Activated CD8-positive, alpha-beta memory T cell treated with anti-CD3 and anti-CD28 coated beads for 24 hours (primary cell): Measurements from ENCODE around the gene GATAD2B.

ENCODE experiments used
- DNase-seq: peaks from one replicate; pipeline ENCODE4 v3.0.0-alpha.2; 2020

Gene GATAD2B

GRCh38 chr1:153922972-153923925 lies at the start of gene GATAD2B:
Gene GATAD2B, minus strand, starts transcription at chr1:153922972. Its CDS starts 94,625 bp downstream, at chr1:153828347.
- DNase-seq: peak; percentile 97

DNA sequence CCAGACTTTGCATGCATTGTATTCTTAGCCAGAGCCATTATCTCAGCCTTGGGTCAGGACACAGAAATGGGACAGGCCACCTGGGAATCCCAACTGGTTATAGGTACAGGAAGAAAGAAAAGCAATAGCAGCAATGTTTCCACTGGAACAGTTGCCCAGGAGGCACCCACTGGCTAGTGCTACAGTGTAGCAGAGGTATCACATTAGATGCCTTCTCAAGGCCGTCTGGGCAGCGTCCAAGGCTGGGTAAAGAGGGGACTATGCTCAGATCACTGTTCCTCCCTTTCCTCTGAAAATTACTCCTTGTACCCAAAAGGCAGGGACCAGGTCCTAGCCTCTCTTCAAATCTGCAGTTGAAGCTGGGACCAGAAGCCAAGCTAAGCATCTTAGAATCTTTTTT lies 47.6 kb upstream of the GATAD2B start:
- DNase-seq: no peak

GRCh38 chr1:153968972-153969371 lies 46.2 kb upstream of the GATAD2B start:
- no peak for DNase-seq

DNA sequence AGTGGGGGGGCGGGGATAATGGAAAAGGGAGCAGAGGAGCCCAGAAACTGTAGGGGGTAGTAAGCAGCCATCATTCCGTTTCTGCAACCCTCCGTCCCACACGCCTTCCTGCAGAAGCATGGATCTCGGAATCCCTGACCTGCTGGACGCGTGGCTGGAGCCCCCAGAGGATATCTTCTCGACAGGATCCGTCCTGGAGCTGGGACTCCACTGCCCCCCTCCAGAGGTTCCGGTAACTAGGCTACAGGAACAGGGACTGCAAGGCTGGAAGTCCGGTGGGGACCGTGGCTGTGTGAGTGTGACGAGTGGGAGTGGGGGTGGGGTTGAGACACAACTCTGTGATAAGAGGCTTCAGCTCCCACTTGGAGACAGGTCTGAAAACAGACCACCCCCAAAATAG lies 45.6 kb upstream of the GATAD2B start:
- no peak for DNase-seq

GRCh38 chr1:153968000-153968363 lies 45.2 kb upstream of the GATAD2B start:
- no peak for DNase-seq

- DNase-seq: peak; percentile 89
These were observed 44.6 kb upstream of the GATAD2B start, which contains the start of gene CREB3L4 for GRCh38 chr1:153967107-153967999. Gene CREB3L4, plus strand, starts transcription at chr1:153967902. Its CDS starts 624 bp downstream, at chr1:153968526.

DNA sequence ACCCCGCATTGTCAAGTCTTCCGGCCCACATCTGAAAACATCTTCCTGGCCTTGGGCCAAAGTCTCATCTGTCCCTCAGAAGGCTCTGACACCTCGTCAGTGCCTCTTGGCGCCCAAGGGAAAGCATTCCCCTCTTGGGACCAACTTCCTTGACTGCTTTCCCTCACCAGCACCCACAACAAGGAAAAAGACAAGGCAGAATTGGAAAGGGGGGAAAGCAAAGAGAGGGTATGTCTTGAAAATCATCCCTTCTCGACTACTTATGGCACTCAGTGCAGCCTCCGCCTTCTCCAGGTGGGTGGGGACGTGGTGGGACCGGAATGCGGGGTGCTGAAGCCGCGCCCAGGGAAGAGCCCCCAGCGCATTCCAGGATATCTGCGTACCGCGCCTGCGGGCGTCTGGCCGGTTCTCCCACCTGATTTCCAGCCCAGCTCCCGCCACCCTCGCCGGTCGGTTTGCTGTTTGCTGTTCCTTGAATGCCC lies 41.1 kb upstream of the GATAD2B start:
- DNase-seq: no peak

DNA sequence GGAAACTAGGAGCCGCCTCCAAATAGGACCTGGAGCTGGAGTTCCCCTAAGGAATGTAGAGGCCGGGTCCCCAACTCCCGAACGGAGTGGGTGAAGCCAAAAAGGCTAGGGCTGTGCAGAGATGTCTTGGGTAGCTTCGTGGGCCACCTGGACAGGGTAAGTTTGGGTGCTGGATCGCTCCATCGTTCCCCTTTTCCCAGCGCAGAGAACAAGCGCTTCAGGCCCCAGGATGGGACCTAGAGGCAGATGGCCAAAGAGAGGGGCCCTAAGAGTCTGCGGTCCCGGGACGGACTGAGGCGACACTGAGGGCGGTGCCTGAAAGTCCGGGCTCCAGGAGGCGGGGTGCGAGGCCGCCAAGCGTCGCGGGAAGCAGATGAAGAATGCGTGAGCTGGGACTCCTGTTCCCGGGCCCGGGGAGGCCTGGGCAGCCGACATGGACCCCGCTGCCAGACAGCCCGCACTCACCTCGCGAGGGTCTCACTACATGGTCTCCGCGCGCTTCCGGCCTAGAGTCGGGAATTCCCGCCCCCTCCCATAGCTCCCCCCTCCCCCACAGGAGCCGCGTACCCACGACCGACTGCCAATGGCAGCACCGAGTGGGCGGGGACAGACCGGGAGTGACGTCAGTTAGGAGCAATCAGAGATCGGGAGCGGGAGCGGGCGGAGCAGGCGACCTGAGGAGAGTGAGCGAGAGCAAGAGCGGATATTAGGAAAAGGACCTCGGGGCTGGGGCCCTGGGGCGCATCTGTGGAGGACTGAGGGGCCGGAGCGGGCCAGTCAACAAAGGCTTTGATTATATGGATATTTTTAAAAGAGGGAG lies 40.5 kb upstream of the GATAD2B start, which contains the start of gene SLC39A1:
Gene SLC39A1, minus strand, starts transcription at position 508 of the 820 bp plus-strand sequence. CDS start 822 bp downstream, outside the sequence.
- DNase-seq: peak; percentile 98

DNA sequence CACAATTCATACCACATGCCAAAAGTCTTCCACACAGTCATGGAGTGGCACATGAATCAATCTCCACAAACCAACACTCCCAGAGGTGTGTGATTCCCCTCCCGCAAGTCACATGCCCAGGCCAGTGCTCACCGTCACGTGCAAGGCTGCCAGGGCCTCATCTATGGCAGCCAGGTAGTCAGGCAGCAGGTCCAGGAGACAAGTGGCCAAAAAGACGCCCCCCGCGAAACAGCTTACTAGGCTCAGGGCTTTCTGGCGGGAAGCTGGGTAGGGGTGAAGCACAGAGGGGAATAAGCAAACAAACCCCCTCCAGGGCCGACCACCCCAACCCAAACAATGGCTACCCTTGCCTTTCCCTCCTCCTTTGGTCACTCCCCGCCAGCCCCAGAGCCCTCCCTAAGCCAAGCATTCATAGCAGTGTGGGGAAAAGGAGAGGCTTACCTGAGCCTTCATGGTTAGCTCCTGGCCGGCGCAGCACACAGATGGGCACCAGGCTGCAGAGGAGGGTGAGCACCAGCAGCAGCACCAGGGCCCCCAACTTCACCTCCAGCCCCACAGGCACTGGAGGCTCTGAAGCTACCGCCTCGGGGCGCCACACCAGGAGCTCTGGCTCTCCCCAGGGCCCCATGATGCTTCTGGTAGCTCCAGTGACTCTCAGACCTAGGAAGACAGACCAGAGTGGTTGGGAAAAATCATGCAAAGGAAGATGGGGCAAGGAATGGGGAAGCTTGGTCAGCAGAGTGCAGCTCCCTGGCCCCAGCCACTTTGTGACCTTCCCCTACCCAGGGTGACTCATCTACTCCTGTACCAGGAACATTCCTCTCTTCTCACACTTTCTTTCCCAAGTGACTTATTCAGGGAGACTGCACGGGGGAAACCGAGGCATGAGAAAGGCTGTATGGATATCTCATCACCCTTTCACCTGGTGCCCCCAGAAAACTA lies 39.6 kb upstream of the GATAD2B start:
- DNase-seq: no peak

- no peak for DNase-seq
These were observed 38.6 kb upstream of the GATAD2B start for GRCh38 chr1:153961421-153961820.

- no peak for DNase-seq
These were observed 37.4 kb upstream of the GATAD2B start for GRCh38 chr1:153960206-153960605.

GRCh38 chr1:153959454-153959853 lies 36.7 kb upstream of the GATAD2B start:
- DNase-seq: no peak

DNA sequence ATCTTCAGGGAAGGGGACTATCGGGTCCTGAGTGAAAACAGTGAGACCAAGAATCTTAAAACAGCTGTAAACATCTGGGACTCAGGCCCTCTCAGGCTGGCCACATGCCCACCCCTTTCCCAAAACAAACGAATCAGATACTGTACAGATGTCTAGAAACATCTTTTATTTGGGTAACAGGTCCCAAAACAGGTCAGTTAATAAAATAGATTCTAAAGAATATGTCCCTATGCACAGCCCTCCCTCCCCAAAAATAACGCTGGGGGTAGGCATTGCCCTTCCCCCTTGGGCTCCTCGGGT lies 36.1 kb upstream of the GATAD2B start:
- DNase-seq: no peak

DNA sequence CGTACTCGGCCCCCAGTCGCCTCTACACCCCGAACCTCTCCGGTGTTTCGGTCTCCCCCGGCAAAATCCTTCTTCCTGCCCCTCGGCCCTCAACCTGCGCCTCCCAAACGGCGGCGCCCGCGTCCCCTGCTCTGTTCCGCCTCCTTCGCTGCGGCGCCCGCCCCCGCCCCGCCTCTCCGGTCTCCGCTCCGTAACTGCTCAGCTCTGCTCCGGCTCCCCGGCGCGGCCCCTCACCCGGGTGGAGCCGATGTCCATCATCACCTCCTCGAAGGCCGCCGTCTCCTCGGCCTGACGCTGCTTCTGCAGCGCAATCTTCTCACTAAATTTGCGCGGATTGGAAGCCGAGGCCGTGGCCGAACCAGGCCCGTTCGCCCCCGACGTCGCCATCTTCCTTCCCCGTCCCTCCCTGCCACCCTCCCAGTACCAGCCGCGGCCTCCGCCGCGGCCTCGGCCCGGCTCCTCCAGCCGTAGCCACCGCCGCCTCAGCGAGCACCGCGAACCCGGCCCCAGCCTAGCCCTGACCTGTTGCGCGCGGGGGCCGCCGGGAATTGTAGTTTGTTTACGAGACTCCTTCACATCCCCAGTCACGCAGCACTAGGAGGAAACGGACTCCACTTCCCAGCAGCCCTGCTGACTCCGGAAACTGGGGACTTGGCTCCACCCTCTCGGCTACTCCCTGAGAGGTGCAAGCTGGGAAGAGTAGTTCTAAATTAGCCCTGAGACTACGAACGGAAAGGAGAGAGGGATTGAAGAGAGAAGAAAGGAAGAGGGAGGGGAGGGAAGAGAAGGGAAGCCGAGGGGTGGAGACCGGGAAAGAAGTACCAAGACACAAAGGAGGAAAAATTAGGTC lies 35.6 kb upstream of the GATAD2B start, which contains the start of gene CRTC2:
Gene CRTC2, minus strand, starts transcription at position 502 of the 850 bp plus-strand sequence. Its CDS starts 115 bp downstream, at position 387.
- DNase-seq: peak; percentile 97

GRCh38 chr1:153957744-153958110 lies 35.0 kb upstream of the GATAD2B start:
- DNase-seq: no peak

- no peak for DNase-seq
These were observed 34.4 kb upstream of the GATAD2B start for GRCh38 chr1:153956997-153957715.

DNA sequence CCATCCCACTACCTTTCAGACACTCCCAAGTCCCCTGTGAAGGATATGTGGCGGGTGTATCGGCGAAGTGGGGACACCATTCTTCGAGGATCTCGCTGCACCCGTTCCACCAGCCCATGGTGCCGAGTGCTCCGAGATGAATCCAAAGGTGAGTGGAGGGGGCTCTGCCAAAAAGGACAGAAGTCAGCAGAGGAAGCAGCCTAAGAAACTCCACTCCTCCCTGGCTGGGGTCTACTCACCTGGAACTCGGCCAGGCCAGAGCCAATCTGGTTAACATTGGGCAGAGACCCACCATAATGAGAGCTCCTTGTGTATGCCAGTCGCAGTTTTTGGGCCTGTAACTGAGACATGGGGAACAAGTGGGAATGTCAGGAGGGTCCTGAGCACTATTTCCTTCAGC lies 32.1 kb upstream of the GATAD2B start:
- DNase-seq: no peak

- no peak for DNase-seq
These were observed 31.1 kb upstream of the GATAD2B start for GRCh38 chr1:153953859-153954365.

GRCh38 chr1:153951801-153952200 lies 29.0 kb upstream of the GATAD2B start:
- no peak for DNase-seq
